Kidney (tissue), 14 donors: ENCODE results near the gene SCN1B. TPM values are rescaled to one million over a fixed set of nuclear protein-coding genes. Genes with fewer than 3 reads are reported as not detected.

Experiments used
- DNase-seq, 5 donors: peaks; one replicate each; pipeline ENCODE4 v3.0.0-alpha.2; 2013 to 2020
- FAIRE-seq: peaks from 2 replicates; lab custom pipeline; 2012; peaks lifted over from hg19 to GRCh38; lab: Jason Lieb, UNC
- H3K27ac ChIP-seq, 2 donors: one replicate each; pipeline ENCODE4 v1.7.0; 2013; ENCODE audit warnings: low read depth in 2 of 2, low read length in 2 of 2, inconsistent platforms in 1 of 2
- H3K27me3 ChIP-seq: one replicate; pipeline ENCODE4 v1.7.1; 2013; ENCODE audit warnings: low read length, inconsistent platforms; ENCODE audit not compliant: control insufficient read depth, insufficient read depth
- H3K36me3 ChIP-seq, 3 donors: one replicate each; pipeline versions ENCODE4 v1.7.0 to v1.7.1; 2013; ENCODE audit warnings: low read length in 3 of 3, control low read depth in 1 of 3, inconsistent platforms in 1 of 3; ENCODE audit not compliant: insufficient read depth in 3 of 3, control insufficient read depth in 2 of 3
- H3K4me1 ChIP-seq, 3 donors: one replicate each; pipeline versions ENCODE4 v1.7.0 to v1.7.1; 2013; ENCODE audit warnings: low read length in 3 of 3, inconsistent platforms in 1 of 3, low read depth in 1 of 3; ENCODE audit not compliant: control insufficient read depth in 2 of 3, insufficient read depth in 2 of 3
- H3K4me3 ChIP-seq, 3 donors: one replicate each; pipeline versions ENCODE4 v1.7.0 to v1.8.1; 2013; ENCODE audit warnings: low read length in 3 of 3, control low read depth in 1 of 3, inconsistent platforms in 1 of 3
- H3K9ac ChIP-seq, 3 donors: one replicate each; pipeline versions ENCODE4 v1.7.0 to v1.7.1; 2013; ENCODE audit warnings: low read length in 3 of 3, control low read depth in 1 of 3, inconsistent platforms in 1 of 3
- H3K9me3 ChIP-seq, 3 donors: one replicate each; pipeline versions ENCODE4 v1.7.0 to v1.7.1; 2013; ENCODE audit warnings: low read length in 3 of 3, control low read depth in 1 of 3, inconsistent platforms in 1 of 3; ENCODE audit not compliant: control insufficient read depth in 2 of 3, insufficient read depth in 1 of 3
- CTCF ChIP-seq: IDR thresholded peaks from 3 replicates; pipeline ENCODE4 v1.5.1; 2012; ENCODE audit warnings: mild to moderate bottlenecking, moderate library complexity, borderline replicate concordance; ENCODE audit not compliant: insufficient read depth; ENCODE audit errors: extremely low read depth
- intact Hi-C: fragments of 100-400 bp; cut with DNase I; formaldehyde crosslinking; loops from one replicate; pipeline ENCODE4 v1.11.1; 2022
- polyA plus RNA-seq: library from polyadenylated mRNA; stranded (reverse); fragments of 350-450 nt; fragmentation: Illumina TruSeq; extraction: RNeasy Lipid Tissue Mini Kit (QIAGEN cat#74804); gene quantifications from one replicate; pipeline ENCODE4 v1.2.3, GENCODE V29; 2014; ENCODE audit warnings: low read depth, low replicate concordance; ENCODE audit not compliant: insufficient read depth
- total RNA-seq: library from RNA; stranded (reverse); fragmentation: NEBNext Ultra II Directional; extraction: Animal tissue kit (Norgen Biotek cat#: 25700); gene quantifications from one replicate; pipeline ENCODE4 v1.2.1, GENCODE V29; 2021
- donor health status: control.
- donor health status: control.
- donor health status: control.
- donor health status: control.
- donor health status: control.
- donor health status: DM: yes; HTN: yes; CAD: no.
- donor health status: Normal renal cell carcinoma (clear cell type).

SCN1B gene
- total and polyA plus RNA-seq, 2 donors from 2014 or later: 9.6 to 24.1 TPM

DNA sequence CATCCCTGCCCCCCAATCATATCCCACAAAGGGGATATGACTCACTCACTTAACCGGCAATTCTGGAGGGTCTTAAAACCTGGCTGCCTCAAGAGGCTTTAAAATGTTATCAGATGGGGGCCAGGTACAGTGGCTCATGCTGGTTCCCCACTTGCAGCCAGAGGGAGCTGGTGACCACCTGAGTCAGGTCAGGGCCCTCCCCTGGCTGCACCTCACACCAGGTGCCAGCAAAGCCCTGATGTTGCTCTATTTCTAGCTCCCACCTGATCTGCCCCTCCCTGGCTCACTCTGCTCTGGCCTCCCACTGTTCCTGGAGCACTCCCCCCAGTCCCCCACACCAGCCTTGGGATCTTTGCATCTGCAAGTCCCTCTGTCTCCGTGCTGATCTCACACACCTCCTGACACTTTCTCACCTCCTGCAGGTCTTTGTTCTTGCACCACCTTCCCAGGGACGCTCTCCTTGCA, 25.5 kb downstream of the SCN1B start:
- Histone ChIP-seq H3K27me3 (no peaks in the 10 kb centered on the region), H3K36me3 (no peaks in the 10 kb centered on the region), H3K9ac (no peak overlapping the region), H3K9me3 (no peaks in the 10 kb centered on the region), H3K27ac (no peak overlapping the region), H3K4me1 (no peaks in the 10 kb centered on the region), H3K4me3 (no peak overlapping the region)
- TF ChIP-seq CTCF: peak; percentile 25
- FAIRE-seq: no peak
- intact Hi-C loops: no loop called here
- DNase-seq: peak in 2 of 5 donors; percentile 26 to 58

GRCh38 chr19:35056513-35057063, 26.3 kb downstream of the SCN1B start:
- no peak for FAIRE-seq
- Histone ChIP-seq H3K27me3 (no peaks in the 10 kb centered on the region), H3K36me3 (no peaks in the 10 kb centered on the region), H3K4me3 (no peak overlapping the region), H3K9me3 (no peaks in the 10 kb centered on the region), H3K27ac (no peak overlapping the region), H3K4me1 (no peaks in the 10 kb centered on the region), H3K9ac (no peak overlapping the region)
- TF ChIP-seq CTCF: no peak
- intact Hi-C loops: no loop called here
- DNase-seq: no peak

DNA sequence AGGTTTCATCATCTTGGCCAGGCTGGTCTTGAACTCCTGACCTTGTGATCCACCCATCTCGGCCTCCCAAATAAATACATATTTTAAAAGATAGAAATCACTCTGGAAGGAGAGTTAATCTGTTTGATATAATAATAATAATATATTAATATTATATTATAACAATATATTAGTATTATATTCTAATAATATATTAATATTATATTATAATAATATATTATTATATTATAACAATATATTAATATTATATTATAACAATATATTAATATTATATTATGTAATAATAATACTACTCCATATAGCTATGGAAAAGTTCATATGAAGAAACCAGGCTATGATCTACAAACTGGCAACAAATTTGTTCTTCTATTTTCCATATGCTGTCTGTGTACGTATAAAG, 28.1 kb downstream of the SCN1B start:
- FAIRE-seq: peak; percentile 84
- Histone ChIP-seq H3K4me3 (no peak overlapping the region), H3K9ac (no peak overlapping the region), H3K27ac (no peak overlapping the region), H3K27me3 (no peaks in the 10 kb centered on the region), H3K9me3 (no peaks in the 10 kb centered on the region), H3K4me1 (no peaks in the 10 kb centered on the region), H3K36me3 (peaks cover 0 to 5% (median 0%) of the 10 kb centered on the region in 3 donors)
- no peak for TF ChIP-seq CTCF
- intact Hi-C loops: no loop called here
- no peak for DNase-seq
